ENCODE measurements around the gene RFTN1. TPM values are rescaled to one million over a fixed set of nuclear protein-coding genes. Genes with fewer than 3 reads are reported as not detected.

RFTN1 gene
- total RNA-seq, 4 donors from 2014 or later, result 32.0 to 187 (median 47.6) TPM

GRCh38 chr3:16528106-16528505 lies 14.6 kb upstream of the RFTN1 start:
- intact Hi-C loops (cut with DNase I; ENCODE audit: low total_unique reads), result no loop called here
- TF ChIP-seq, protein P1, sequence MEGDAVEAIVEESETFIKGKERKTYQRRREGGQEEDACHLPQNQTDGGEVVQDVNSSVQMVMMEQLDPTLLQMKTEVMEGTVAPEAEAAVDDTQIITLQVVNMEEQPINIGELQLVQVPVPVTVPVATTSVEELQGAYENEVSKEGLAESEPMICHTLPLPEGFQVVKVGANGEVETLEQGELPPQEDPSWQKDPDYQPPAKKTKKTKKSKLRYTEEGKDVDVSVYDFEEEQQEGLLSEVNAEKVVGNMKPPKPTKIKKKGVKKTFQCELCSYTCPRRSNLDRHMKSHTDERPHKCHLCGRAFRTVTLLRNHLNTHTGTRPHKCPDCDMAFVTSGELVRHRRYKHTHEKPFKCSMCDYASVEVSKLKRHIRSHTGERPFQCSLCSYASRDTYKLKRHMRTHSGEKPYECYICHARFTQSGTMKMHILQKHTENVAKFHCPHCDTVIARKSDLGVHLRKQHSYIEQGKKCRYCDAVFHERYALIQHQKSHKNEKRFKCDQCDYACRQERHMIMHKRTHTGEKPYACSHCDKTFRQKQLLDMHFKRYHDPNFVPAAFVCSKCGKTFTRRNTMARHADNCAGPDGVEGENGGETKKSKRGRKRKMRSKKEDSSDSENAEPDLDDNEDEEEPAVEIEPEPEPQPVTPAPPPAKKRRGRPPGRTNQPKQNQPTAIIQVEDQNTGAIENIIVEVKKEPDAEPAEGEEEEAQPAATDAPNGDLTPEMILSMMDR (IDR thresholded peaks at IDR 0.05), result no peak
- TF ChIP-seq POLR2A (IDR thresholded peaks at IDR 0.05), result no peak
- Histone ChIP-seq H3K4me1 (no peaks in the 10 kb centered on the region), H3K9me3 (no peaks in the 10 kb centered on the region), H3K36me3 (no peaks in the 10 kb centered on the region), H3K27me3 (no peaks in the 10 kb centered on the region), H3K27ac (no peak overlapping the region), H3K4me3 (no peak overlapping the region)
- no peak for DNase-seq

- H3K4me3 ChIP-seq, result no peak overlapping the region
- H3K27ac ChIP-seq, result no peak overlapping the region
- TF ChIP-seq, protein P1 (IDR thresholded peaks at IDR 0.05), result no peak
- no peak for TF ChIP-seq POLR2A (IDR thresholded peaks at IDR 0.05)
- no peaks in the 10 kb centered on the region for H3K27me3 ChIP-seq
- DNase-seq, result no peak
- H3K4me1 ChIP-seq, result no peaks in the 10 kb centered on the region
- intact Hi-C loops (cut with DNase I; ENCODE audit: low total_unique reads), result no loop called here
- no peaks in the 10 kb centered on the region for H3K9me3 ChIP-seq
- no peaks in the 10 kb centered on the region for H3K36me3 ChIP-seq
These were observed 10.7 kb upstream of the RFTN1 start for GRCh38 chr3:16524196-16524595.

DNA sequence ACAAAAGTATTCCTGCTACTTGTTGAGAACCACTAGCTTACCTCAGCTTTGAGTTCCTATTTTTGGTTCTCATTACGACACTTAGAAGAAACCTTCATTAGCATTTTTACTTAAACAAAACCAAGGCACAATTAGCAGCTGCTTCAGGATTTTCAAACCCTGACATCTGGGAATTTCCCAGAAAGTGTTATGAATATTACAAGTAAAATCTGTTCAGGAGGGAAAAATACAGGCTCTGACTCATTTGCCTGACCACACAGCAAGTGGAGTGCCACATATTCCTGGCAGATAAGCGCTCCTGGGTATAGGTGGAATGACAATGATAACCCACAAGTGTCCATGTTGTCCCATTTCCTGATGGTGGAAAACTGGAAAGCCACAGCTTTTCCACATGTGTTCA lies 10.3 kb upstream of the RFTN1 start:
- H3K27me3 ChIP-seq, result no peaks in the 10 kb centered on the region
- H3K4me1 ChIP-seq, result no peaks in the 10 kb centered on the region
- no peaks in the 10 kb centered on the region for H3K9me3 ChIP-seq
- H3K27ac ChIP-seq, result no peak overlapping the region
- no peak for DNase-seq
- TF ChIP-seq, protein P1 (IDR thresholded peaks at IDR 0.05), result no peak
- no peak for TF ChIP-seq POLR2A (IDR thresholded peaks at IDR 0.05)
- H3K36me3 ChIP-seq, result no peaks in the 10 kb centered on the region
- no peak overlapping the region for H3K4me3 ChIP-seq
- intact Hi-C loops (cut with DNase I; ENCODE audit: low total_unique reads), result no loop called here

DNA sequence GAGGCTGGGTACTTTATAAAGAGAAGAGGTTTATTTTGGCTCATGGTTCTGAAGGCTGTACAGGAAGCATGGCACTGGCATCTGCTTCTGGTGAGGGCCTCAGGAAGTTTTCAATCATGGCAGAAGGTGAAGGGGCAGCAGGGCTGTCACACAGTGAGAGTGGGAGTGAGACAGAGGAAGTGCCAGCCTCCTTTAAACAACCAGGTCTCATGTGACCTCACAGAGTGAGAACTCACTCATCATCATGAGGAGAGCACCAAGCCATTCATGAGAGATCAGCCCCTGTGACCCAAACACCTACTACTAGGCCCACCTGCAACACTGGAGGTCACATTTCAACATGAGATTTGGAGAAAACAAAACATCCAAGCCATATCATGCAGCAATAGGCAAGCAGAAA lies 9.3 kb upstream of the RFTN1 start:
- intact Hi-C loops (cut with DNase I; ENCODE audit: low total_unique reads), result no loop called here
- Histone ChIP-seq H3K4me1 (no peaks in the 10 kb centered on the region), H3K27me3 (no peaks in the 10 kb centered on the region), H3K36me3 (no peaks in the 10 kb centered on the region), H3K27ac (no peak overlapping the region), H3K9me3 (no peaks in the 10 kb centered on the region), H3K4me3 (no peak overlapping the region)
- DNase-seq, result no peak
- TF ChIP-seq POLR2A (IDR thresholded peaks at IDR 0.05), result no peak
- TF ChIP-seq, protein P1 (IDR thresholded peaks at IDR 0.05), result no peak

GRCh38 chr3:16520970-16521881 lies 7.7 kb upstream of the RFTN1 start:
- Histone ChIP-seq H3K36me3 (no peaks in the 10 kb centered on the region), H3K4me1 (no peaks in the 10 kb centered on the region), H3K27me3 (no peaks in the 10 kb centered on the region), H3K27ac (no peak overlapping the region), H3K4me3 (no peak overlapping the region), H3K9me3 (no peaks in the 10 kb centered on the region)
- intact Hi-C loops (cut with DNase I; ENCODE audit: low total_unique reads), result no loop called here
- no peak for TF ChIP-seq POLR2A (IDR thresholded peaks at IDR 0.05)
- TF ChIP-seq, protein P1 (IDR thresholded peaks at IDR 0.05), result no peak
- DNase-seq, result peak in 1 of 2 donors; percentile 45

Data from uterus (tissue), 4 donors.